GM12892 (cell line): ENCODE data around the gene POLD3.

ENCODE experiments used
- DNase-seq: peaks from one replicate; pipeline ENCODE4 v3.0.0; 2011; ENCODE audit not compliant: insufficient read length
- FAIRE-seq: peaks from 2 replicates; lab custom pipeline; 2011; peaks lifted over from hg19 to GRCh38; lab: Jason Lieb, UNC
- POLR2A ChIP-seq: IDR thresholded peaks from 2 replicates; pipeline ENCODE4 v1.6.1; 2011; ENCODE audit warnings: low read depth, low read length, control low read depth
- POLR2AphosphoS5 ChIP-seq: IDR thresholded peaks from 2 replicates; pipeline ENCODE4 v1.6.1; 2011; ENCODE audit warnings: low read depth, low read length, control low read depth
- TAF1 ChIP-seq: IDR thresholded peaks from 2 replicates; pipeline ENCODE4 v1.6.1; 2011; ENCODE audit warnings: low read depth, mild to moderate bottlenecking, control low read depth, low read length, borderline replicate concordance

Gene POLD3

GRCh38 chr11:74689666-74690065 is 97.3 kb downstream of the POLD3 start:
- DNase-seq, result no peak
- TF ChIP-seq POLR2AphosphoS5 (no peak), TAF1 (no peak), POLR2A (no peak)

GRCh38 chr11:74691755-74692154 is 99.4 kb downstream of the POLD3 start:
- DNase-seq (no peak), FAIRE-seq (no peak)
- no peak for TF ChIP-seq TAF1
- no peak for TF ChIP-seq POLR2AphosphoS5
- TF ChIP-seq POLR2A, result no peak

More at GRCh38 chr11:74689666-74690065, 97.3 kb downstream of the POLD3 start:
- FAIRE-seq, result no peak
